KBM-7 (cell line): Measurements from ENCODE around the gene AUP1.

Experiments
- DNase-seq: peaks from one replicate; pipeline ENCODE4 v3.0.0-alpha.2; 2015
- in situ Hi-C: fragments of 300-500 bp; cut with MboI; formaldehyde crosslinking; loops from 2 replicates; pipeline ENCODE4 v1.14.3; 2020; ENCODE audit warnings: low sequenced_read_pairs, low pct_unique_long_range_greater_than_20kb, mixed read lengths

Gene AUP1

GRCh38 chr2:74558284-74559230 is 29.1 kb upstream of the AUP1 start:
- no peak for DNase-seq
- in situ Hi-C loops = no loop called here

GRCh38 chr2:74556831-74557370 is 27.4 kb upstream of the AUP1 start:
- in situ Hi-C loops = no loop called here
- no peak for DNase-seq

- in situ Hi-C loops = no loop called here
- DNase-seq = no peak
Observed at GRCh38 chr2:74556159-74556558, 26.7 kb upstream of the AUP1 start.

- DNase-seq = peak; percentile 54
- in situ Hi-C loops = no loop called here
Observed at GRCh38 chr2:74555610-74556103, 26.2 kb upstream of the AUP1 start.

GRCh38 chr2:74554820-74555531 is 25.5 kb upstream of the AUP1 start:
- in situ Hi-C loops = no loop called here
- DNase-seq = no peak

GRCh38 chr2:74553892-74554819 is 24.6 kb upstream of the AUP1 start, which contains the start of the genes DOK1 and LOXL3:
Gene DOK1 (plus strand): TSS chr2:74554720. CDS start chr2:74554755, 35 bp downstream.
Gene LOXL3 (minus strand): TSS chr2:74553942. CDS start chr2:74552634, 1,308 bp downstream.
- DNase-seq = peak; percentile 91

GRCh38 chr2:74552914-74553811 is 23.7 kb upstream of the AUP1 start:
- in situ Hi-C loops = no loop called here
- peak; percentile 71 for DNase-seq

More at GRCh38 chr2:74553892-74554819, 24.6 kb upstream of the AUP1 start, which contains the start of the genes DOK1 and LOXL3:
- in situ Hi-C loops = no loop called here

- peak; percentile 66 for DNase-seq
- in situ Hi-C loops = no loop called here
Observed at GRCh38 chr2:74551942-74552913, 22.7 kb upstream of the AUP1 start.

- no peak for DNase-seq
- in situ Hi-C loops = no loop called here
Observed at GRCh38 chr2:74551530-74551929, 22.0 kb upstream of the AUP1 start.

- in situ Hi-C loops = no loop called here
- DNase-seq = no peak
Observed at GRCh38 chr2:74550231-74550630, 20.7 kb upstream of the AUP1 start.

- in situ Hi-C loops = no loop called here
- peak; percentile 49 for DNase-seq
Observed at GRCh38 chr2:74548900-74549826, 19.7 kb upstream of the AUP1 start.

GRCh38 chr2:74548285-74548899 is 18.9 kb upstream of the AUP1 start:
- DNase-seq = peak; percentile 36
- in situ Hi-C loops = no loop called here

- in situ Hi-C loops = no loop called here
- no peak for DNase-seq
Observed at GRCh38 chr2:74546004-74546403, 16.5 kb upstream of the AUP1 start.

- no peak for DNase-seq
- in situ Hi-C loops = no loop called here
Observed at GRCh38 chr2:74544634-74545033, 15.1 kb upstream of the AUP1 start.

GRCh38 chr2:74542978-74543377 is 13.5 kb upstream of the AUP1 start:
- DNase-seq = no peak
- in situ Hi-C loops = no loop called here
